Dermis microvascular lymphatic vessel endothelial cell (primary cell): Measurements from ENCODE around the gene MIGA2. TPM values are rescaled to one million over a fixed set of nuclear protein-coding genes. Genes with fewer than 3 reads are reported as not detected.

Experiments used
- DNase-seq, 2 donors: peaks; one replicate each; pipeline versions ENCODE4 v3.0.0 to v3.0.0-alpha.2; 2010; ENCODE audit warnings: low read depth in 2 of 2
- total RNA-seq: library from RNA; depleted of rRNA; stranded (reverse); fragments of >200 nt; gene quantifications from 2 replicates; pipeline ENCODE4 v1.2.1, GENCODE V29; 2014

The MIGA2 gene
- total RNA-seq, 1 donor from 2014 or later, result 15.5 TPM

- no peak for DNase-seq
These were observed 77.3 kb downstream of the MIGA2 start for GRCh38 chr9:129113645-129114304.

- no peak for DNase-seq
These were observed 82.4 kb downstream of the MIGA2 start for GRCh38 chr9:129118799-129119198.

GRCh38 chr9:129121483-129121882, 85.1 kb downstream of the MIGA2 start:
- no peak for DNase-seq

Other genes starting within 250 kb of the MIGA2 start
- gene TBC1D13, start 249.4 kb upstream of the MIGA2 start, total RNA-seq, result 9.6 and 16.7 TPM in 2 replicates
- 24.6 and 29.5 TPM in 2 replicates for gene ENDOG, start 218.1 kb upstream of the MIGA2 start, total RNA-seq
- gene SPOUT1, start 206.8 kb upstream of the MIGA2 start, total RNA-seq, result 10.3 and 18.1 TPM in 2 replicates
- 4.7 and 5.4 TPM in 2 replicates for gene KYAT1, start 154.7 kb upstream of the MIGA2 start, total RNA-seq
- gene LRRC8A, start 154.5 kb upstream of the MIGA2 start, total RNA-seq, result 68.8 and 117 TPM in 2 replicates
- 0.26 TPM in 1 of 2 replicates, not detected in the other for gene PHYHD1, start 115.6 kb upstream of the MIGA2 start, total RNA-seq
- gene DOLK, start 89.0 kb upstream of the MIGA2 start, total RNA-seq, result 21.1 and 30.6 TPM in 2 replicates
- gene NUP188, start 88.9 kb upstream of the MIGA2 start, total RNA-seq, result 35.7 and 49.9 TPM in 2 replicates
- 23.2 and 30.6 TPM in 2 replicates for gene SH3GLB2, start 8.3 kb upstream of the MIGA2 start, total RNA-seq
- 7.6 and 10.5 TPM in 2 replicates for gene DOLPP1, start 44.5 kb downstream of the MIGA2 start, total RNA-seq
- 24.8 and 37.3 TPM in 2 replicates for gene CRAT, start 74.2 kb downstream of the MIGA2 start, total RNA-seq
- 98.8 and 114 TPM in 2 replicates for gene PTPA, start 74.8 kb downstream of the MIGA2 start, total RNA-seq
- gene IER5L, start 141.6 kb downstream of the MIGA2 start, total RNA-seq, result 11.2 and 22.8 TPM in 2 replicates